PC-9 (cell line): ENCODE data around the gene DUSP22. TPM values are rescaled to one million over a fixed set of nuclear protein-coding genes. Genes with fewer than 3 reads are reported as not detected.
"Not testable (repeated sequence)": the region's sequence is repeated elsewhere in the genome, so short reads cannot be mapped to it uniquely, and the experiment has no call there.

Experiments used
- BruUV-seq: library from RNA; stranded (reverse); fragments of 400-500 nt; replicated peaks from 2 replicates; lab custom pipeline; 2021; lab: Mats Ljungman, UMichigan
- CTCF ChIA-PET: fragments of 300-600 bp; sonication (Branson Sonifier 250); formaldehyde crosslinking; loops from one replicate; lab custom pipeline; 2022; ENCODE audit warnings: antibody characterized with exemption; lab: Charles Lee
- POLR2A ChIA-PET: fragments of 300-600 bp; sonication (Branson Sonifier 250); formaldehyde crosslinking; loops from one replicate; lab custom pipeline; 2022; ENCODE audit warnings: antibody characterized with exemption; ENCODE audit not compliant: unreplicated experiment; lab: Charles Lee
- DNase-seq, 2 experiments: peaks; one replicate each; pipeline versions ENCODE4 v3.0.0 to v3.0.0-alpha.2; 2015 to 2022; ENCODE audit warnings: mixed read lengths in 1 of 2
- H2AFZ ChIP-seq: fragments of 200-600 bp; sonication (generic); 2 replicates; pipeline ENCODE4 v1.8.1; 2017; ENCODE audit warnings: antibody characterized with exemption
- H3F3A ChIP-seq: fragments of 200-600 bp; sonication (generic); 2 replicates; pipeline ENCODE4 v1.8.1; 2017; ENCODE audit warnings: antibody characterized with exemption, mild to moderate bottlenecking, low read depth; ENCODE audit not compliant: insufficient read depth
- H3K27ac ChIP-seq: fragments of 200-600 bp; sonication (generic); 2 replicates; pipeline ENCODE4 v1.6.1; 2016; ENCODE audit warnings: mixed run types
- H3K27me3 ChIP-seq: fragments of 200-600 bp; sonication (generic); 2 replicates; pipeline ENCODE4 v1.6.1; 2016; ENCODE audit warnings: low read depth, mixed run types; ENCODE audit not compliant: insufficient read depth
- H3K36me3 ChIP-seq: fragments of 200-600 bp; sonication (generic); 2 replicates; pipeline ENCODE4 v1.6.1; 2016; ENCODE audit warnings: low read depth, mixed run types
- H3K4me1 ChIP-seq: fragments of 200-600 bp; sonication (generic); replicated peaks from 2 replicates; pipeline ENCODE4 v1.6.1; 2016; ENCODE audit warnings: mixed run types; ENCODE audit not compliant: insufficient read depth
- H3K4me2 ChIP-seq: fragments of 200-600 bp; sonication (generic); 2 replicates; pipeline ENCODE4 v1.6.1; 2017; ENCODE audit warnings: mixed run types
- H3K4me3 ChIP-seq: fragments of 200-600 bp; sonication (generic); 2 replicates; pipeline ENCODE4 v1.6.1; 2016; ENCODE audit warnings: mixed run types
- H3K79me2 ChIP-seq: fragments of 200-600 bp; sonication (generic); 2 replicates; pipeline ENCODE4 v1.6.1; 2017; ENCODE audit warnings: low read depth, mixed run types
- H3K9me2 ChIP-seq: fragments of 200-600 bp; sonication (generic); 2 replicates; pipeline ENCODE4 v1.8.1; 2017; ENCODE audit warnings: mild to moderate bottlenecking; ENCODE audit not compliant: insufficient read depth
- H3K9me3 ChIP-seq: fragments of 200-600 bp; sonication (generic); 2 replicates; pipeline ENCODE4 v1.8.1; 2016; ENCODE audit warnings: low read depth; ENCODE audit not compliant: insufficient read depth
- H4K20me1 ChIP-seq: fragments of 200-600 bp; sonication (generic); 2 replicates; pipeline ENCODE4 v1.8.1; 2017; ENCODE audit not compliant: insufficient read depth
- CTCF ChIP-seq: fragments of 200-600 bp; sonication (generic); conservative IDR thresholded peaks from 2 replicates; pipeline ENCODE4 v1.6.1; 2017; ENCODE audit warnings: mixed run types, antibody characterized with exemption, mild to moderate bottlenecking, moderate library complexity
- EZH2 ChIP-seq: fragments of 200-600 bp; sonication (generic); IDR thresholded peaks from 2 replicates; pipeline ENCODE4 v1.8.0; 2017; ENCODE audit warnings: antibody characterized with exemption, low read depth
- intact Hi-C: fragments of 100-400 bp; cut with micrococcal nuclease; formaldehyde crosslinking; loops from one replicate; pipeline ENCODE4 v1.10.0; 2022; ENCODE audit not compliant: unreplicated experiment
- total RNA-seq: library from RNA; stranded (reverse); gene quantifications from 2 replicates; pipeline ENCODE4 v1.2.3, GENCODE V29; 2021

DUSP22 gene
- total RNA-seq, 1 experiment from 2014 or later: 25.5 TPM

DNA sequence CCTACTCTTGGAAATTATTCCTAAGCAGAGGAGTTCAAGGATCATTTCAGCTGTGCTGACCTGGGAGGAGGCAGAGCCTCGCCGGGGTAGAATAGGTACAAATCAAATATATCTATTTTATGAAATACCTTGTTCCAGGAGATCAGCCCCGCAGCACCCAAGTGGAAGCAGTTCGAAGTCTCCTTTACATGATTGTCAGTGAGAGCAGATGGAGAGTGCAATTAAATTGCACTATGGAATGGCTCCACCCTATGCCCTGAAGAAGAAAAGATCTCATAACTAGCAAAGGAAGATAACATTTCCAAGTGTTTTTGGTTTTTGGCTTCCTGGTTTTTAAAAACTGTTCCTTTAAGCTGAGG, 31.4 kb downstream of the DUSP22 start:
- Histone ChIP-seq H3K9me2 (no peaks in the 10 kb centered on the region), H2AFZ (no peak overlapping the region), H4K20me1 (peaks cover 9% of the 10 kb centered on the region; the same call in 1 of the 2 replicates), H3K79me2 (no peaks in the 10 kb centered on the region), H3K9me3 (no peaks in the 10 kb centered on the region), H3K36me3 (no peaks in the 10 kb centered on the region), H3K4me1 (no peaks in the 10 kb centered on the region), H3F3A (no peaks in the 10 kb centered on the region), H3K4me2 (no peak overlapping the region), H3K4me3 (no peak overlapping the region), H3K27ac (no peak overlapping the region), H3K27me3 (peaks cover 78% of the 10 kb centered on the region)
- TF ChIP-seq CTCF (no peak), EZH2 (no peak)
- ChIA-PET CTCF (no interaction called here), POLR2A (no interaction called here)
- DNase-seq: no peak
- no TSS peak for BruUV-seq
- intact Hi-C loops: no loop called here

GRCh38 chr6:324116-324728, 31.9 kb downstream of the DUSP22 start:
- no peaks in the 10 kb centered on the region for H3K9me3 ChIP-seq
- no peak overlapping the region for H2AFZ ChIP-seq
- H3K27me3 ChIP-seq: peaks cover 83% of the 10 kb centered on the region
- H3F3A ChIP-seq: no peaks in the 10 kb centered on the region
- no peak for DNase-seq
- CTCF ChIA-PET: no interaction called here
- intact Hi-C loops: no loop called here
- no TSS peak for BruUV-seq
- TF ChIP-seq CTCF: no peak
- TF ChIP-seq EZH2: no peak
- no peaks in the 10 kb centered on the region for H3K36me3 ChIP-seq
- H4K20me1 ChIP-seq: peaks cover 9% of the 10 kb centered on the region; the same call in 1 of the 2 replicates
- POLR2A ChIA-PET: no interaction called here
- no peaks in the 10 kb centered on the region for H3K79me2 ChIP-seq
- H3K9me2 ChIP-seq: no peaks in the 10 kb centered on the region
- no peak overlapping the region for H3K4me2 ChIP-seq
- no peaks in the 10 kb centered on the region for H3K4me1 ChIP-seq
- H3K27ac ChIP-seq: no peak overlapping the region
- no peak overlapping the region for H3K4me3 ChIP-seq

GRCh38 chr6:324729-325125, 32.4 kb downstream of the DUSP22 start:
- Histone ChIP-seq H2AFZ (no peak overlapping the region), H3K4me1 (no peaks in the 10 kb centered on the region), H3K27me3 (peaks cover 84% of the 10 kb centered on the region), H3K79me2 (no peaks in the 10 kb centered on the region), H3F3A (no peaks in the 10 kb centered on the region), H4K20me1 (peaks cover 9% of the 10 kb centered on the region; the same call in 1 of the 2 replicates), H3K9me3 (no peaks in the 10 kb centered on the region), H3K36me3 (no peaks in the 10 kb centered on the region), H3K27ac (no peak overlapping the region), H3K4me3 (no peak overlapping the region), H3K9me2 (no peaks in the 10 kb centered on the region), H3K4me2 (no peak overlapping the region)
- no peak for DNase-seq
- TF ChIP-seq CTCF (no peak), EZH2 (no peak)
- POLR2A ChIA-PET: no interaction called here
- intact Hi-C loops: no loop called here
- CTCF ChIA-PET: no interaction called here
- no TSS peak for BruUV-seq

- BruUV-seq, intact Hi-C loops, H3K4me2 ChIP-seq, H3K9me3 ChIP-seq, H3K79me2 ChIP-seq, H4K20me1 ChIP-seq, H2AFZ ChIP-seq, CTCF ChIA-PET, H3K4me1 ChIP-seq, H3K9me2 ChIP-seq, H3K4me3 ChIP-seq, H3F3A ChIP-seq, POLR2A ChIA-PET, DNase-seq, H3K36me3 ChIP-seq, H3K27ac ChIP-seq: not testable (repeated sequence)
- peaks cover 84% of the 10 kb centered on the region for H3K27me3 ChIP-seq
These were observed 33.0 kb downstream of the DUSP22 start for GRCh38 chr6:325161-325860.

DNA sequence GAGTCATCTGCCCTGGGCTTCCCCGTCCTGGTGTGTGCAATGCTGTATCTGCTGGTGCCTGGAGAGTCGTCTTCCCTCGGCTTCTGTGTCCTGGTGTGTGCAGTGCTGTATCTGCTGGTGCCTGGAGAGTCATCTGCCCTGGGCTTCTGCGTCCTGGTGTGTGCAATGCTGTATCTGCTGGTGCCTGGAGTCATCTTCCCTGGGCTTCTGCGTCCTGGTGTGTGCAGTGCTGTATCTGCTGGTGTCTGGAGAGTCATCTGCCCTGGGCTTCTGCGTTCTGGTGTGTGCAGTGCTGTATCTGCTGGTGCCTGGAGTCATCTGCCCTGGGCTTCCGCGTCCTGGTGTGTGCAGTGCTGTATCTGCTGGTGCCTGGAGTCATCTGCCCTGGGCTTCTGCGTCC, 33.8 kb downstream of the DUSP22 start:
- H3K9me2 ChIP-seq, H3F3A ChIP-seq, CTCF ChIA-PET, H3K36me3 ChIP-seq, H3K79me2 ChIP-seq, intact Hi-C loops, H3K4me3 ChIP-seq, POLR2A ChIA-PET, H3K27ac ChIP-seq, BruUV-seq, H3K4me2 ChIP-seq, DNase-seq, H4K20me1 ChIP-seq, H2AFZ ChIP-seq, H3K9me3 ChIP-seq, H3K4me1 ChIP-seq: not testable (repeated sequence)
- H3K27me3 ChIP-seq: peaks cover 86% of the 10 kb centered on the region
